H9 (cell line): ENCODE results near the gene CDH23. TPM values are rescaled to one million over a fixed set of nuclear protein-coding genes. Genes with fewer than 3 reads are reported as not detected.

Experiments
- DNase-seq: peaks from one replicate; pipeline ENCODE4 v3.0.0-alpha.2; 2017
- H2AFZ ChIP-seq: one replicate; pipeline ENCODE4 v1.6.1; 2013; ENCODE audit warnings: mild to moderate bottlenecking, low read length, control low read depth, moderate library complexity
- H2AK5ac ChIP-seq: 2 replicates; pipeline ENCODE4 v1.6.1; 2013; ENCODE audit warnings: low read length, control low read depth, mixed read lengths; ENCODE audit not compliant: insufficient read length
- H2BK120ac ChIP-seq: one replicate; pipeline ENCODE4 v1.6.1; 2013; ENCODE audit warnings: low read depth, mild to moderate bottlenecking, low read length, control low read depth, inconsistent platforms; ENCODE audit not compliant: poor library complexity, severe bottlenecking
- H2BK12ac ChIP-seq: 2 replicates; pipeline ENCODE4 v1.6.1; 2013; ENCODE audit warnings: low read length, control low read depth, mixed read lengths, low read depth; ENCODE audit not compliant: insufficient read length
- H2BK15ac ChIP-seq: 2 replicates; pipeline ENCODE4 v1.6.1; 2013; ENCODE audit warnings: low read depth, low read length, control low read depth
- H2BK20ac ChIP-seq: one replicate; pipeline ENCODE4 v1.6.1; 2013; ENCODE audit warnings: low read depth, mild to moderate bottlenecking, low read length, control low read depth, inconsistent platforms; ENCODE audit not compliant: poor library complexity, severe bottlenecking
- H2BK5ac ChIP-seq: 2 replicates; pipeline ENCODE4 v1.6.1; 2013; ENCODE audit warnings: low read length, control low read depth, mixed read lengths; ENCODE audit not compliant: insufficient read length
- H3K14ac ChIP-seq: 2 replicates; pipeline ENCODE4 v1.6.1; 2013; ENCODE audit warnings: low read length, control low read depth; ENCODE audit not compliant: insufficient read depth
- H3K18ac ChIP-seq: 2 replicates; pipeline ENCODE4 v1.6.1; 2013; ENCODE audit warnings: low read depth, mild to moderate bottlenecking, mixed read lengths, low read length, control low read depth; ENCODE audit not compliant: insufficient read length
- H3K23ac ChIP-seq: 2 replicates; pipeline ENCODE4 v1.6.1; 2013; ENCODE audit warnings: low read length, control low read depth, mixed read lengths, low read depth; ENCODE audit not compliant: insufficient read length
- H3K23me2 ChIP-seq: 2 replicates; pipeline ENCODE4 v1.6.1; 2013; ENCODE audit warnings: low read depth, mild to moderate bottlenecking, mixed read lengths, low read length, control low read depth; ENCODE audit not compliant: insufficient read length, poor library complexity, severe bottlenecking
- H3K27ac ChIP-seq: 2 replicates; pipeline ENCODE4 v1.5.1; 2013; ENCODE audit warnings: low read length, control low read depth, mixed read lengths, low read depth; ENCODE audit not compliant: insufficient read length
- H3K27me3 ChIP-seq: 2 replicates; pipeline ENCODE4 v1.6.1; 2013; ENCODE audit warnings: low read length, control low read depth, inconsistent platforms; ENCODE audit not compliant: insufficient read depth
- H3K4ac ChIP-seq: 2 replicates; pipeline ENCODE4 v1.6.1; 2013; ENCODE audit warnings: low read depth, mild to moderate bottlenecking, control low read depth, inconsistent platforms, low read length, moderate library complexity
- H3K4me1 ChIP-seq: 2 replicates; pipeline ENCODE4 v1.6.1; 2013; ENCODE audit warnings: low read length, control low read depth, inconsistent platforms; ENCODE audit not compliant: insufficient read depth
- H3K4me2 ChIP-seq: 2 replicates; pipeline ENCODE4 v1.6.1; 2013; ENCODE audit warnings: low read length, control low read depth, mixed read lengths; ENCODE audit not compliant: insufficient read length, insufficient read depth
- H3K56ac ChIP-seq: 2 replicates; pipeline ENCODE4 v1.6.1; 2013; ENCODE audit warnings: low read depth, mild to moderate bottlenecking, mixed read lengths, low read length, control low read depth; ENCODE audit not compliant: insufficient read length
- H3K79me1 ChIP-seq: 2 replicates; pipeline ENCODE4 v1.6.1; 2013; ENCODE audit warnings: low read depth, mild to moderate bottlenecking, moderate library complexity, low read length, control low read depth, inconsistent platforms; ENCODE audit not compliant: insufficient read depth, poor library complexity, severe bottlenecking
- H3K79me2 ChIP-seq: 2 replicates; pipeline ENCODE4 v1.6.1; 2013; ENCODE audit warnings: low read length, control low read depth, inconsistent platforms; ENCODE audit not compliant: insufficient read depth
- H3K9ac ChIP-seq: 2 replicates; pipeline ENCODE4 v1.6.1; 2013; ENCODE audit warnings: low read length, control low read depth, mixed read lengths; ENCODE audit not compliant: insufficient read length; ENCODE audit errors: extremely low read depth
- H3K9me3 ChIP-seq: one replicate; pipeline ENCODE4 v1.6.1; 2013; ENCODE audit warnings: low read depth, low read length, inconsistent platforms; ENCODE audit not compliant: control insufficient read depth
- H3T11ph ChIP-seq: one replicate; pipeline ENCODE4 v1.6.1; 2013; ENCODE audit warnings: mild to moderate bottlenecking, low read length, control low read depth, inconsistent platforms
- H4K20me1 ChIP-seq: one replicate; pipeline ENCODE4 v1.6.1; 2013; ENCODE audit not compliant: control insufficient read depth, insufficient read length, insufficient read depth
- H4K5ac ChIP-seq: 2 replicates; pipeline ENCODE4 v1.6.1; 2013; ENCODE audit warnings: low read depth, mild to moderate bottlenecking, mixed read lengths, low read length, control low read depth; ENCODE audit not compliant: insufficient read length
- H4K8ac ChIP-seq: replicated peaks from 2 replicates; pipeline ENCODE4 v1.6.1; 2013; ENCODE audit warnings: low read length, control low read depth, mixed read lengths, low read depth; ENCODE audit not compliant: insufficient read length
- H4K91ac ChIP-seq: 2 replicates; pipeline ENCODE4 v1.6.1; 2013; ENCODE audit warnings: low read depth, mild to moderate bottlenecking, moderate library complexity, mixed read lengths, low read length, control low read depth; ENCODE audit not compliant: insufficient read length
- H3K27ac Mint-ChIP-seq, 3 experiments: 2 replicates in 2 of 3; 3 replicates in 1 of 3; pipeline ENCODE4 v1.8.0; 2020 to 2021; ENCODE audit warnings: mixed read lengths in 3 of 3, mild to moderate bottlenecking in 1 of 3, moderate library complexity in 1 of 3
- H3K27me3 Mint-ChIP-seq: 2 replicates; pipeline ENCODE4 v1.8.0; 2021; ENCODE audit warnings: low read depth, mild to moderate bottlenecking, moderate library complexity, mixed read lengths
- H3K36me3 Mint-ChIP-seq, 3 experiments: 2 replicates in 2 of 3; 3 replicates in 1 of 3; pipeline ENCODE4 v1.8.0; 2020 to 2021; ENCODE audit warnings: low read depth in 3 of 3, mixed read lengths in 3 of 3; ENCODE audit not compliant: insufficient read depth in 1 of 3
- H3K4me1 Mint-ChIP-seq, 2 experiments: 2 replicates each; pipeline ENCODE4 v1.8.0; 2020; ENCODE audit warnings: mixed read lengths in 2 of 2
- H3K4me3 Mint-ChIP-seq, 2 experiments: 2 replicates in 1 of 2; 3 replicates in 1 of 2; pipeline ENCODE4 v1.8.0; 2020 to 2021; ENCODE audit warnings: mild to moderate bottlenecking in 2 of 2, mixed read lengths in 2 of 2, moderate library complexity in 1 of 2
- H3K9me3 Mint-ChIP-seq, 2 experiments: 2 replicates in 1 of 2; 3 replicates in 1 of 2; pipeline ENCODE4 v1.8.0; 2020; ENCODE audit warnings: mild to moderate bottlenecking in 2 of 2, mixed read lengths in 2 of 2, moderate library complexity in 1 of 2
- CTCF ChIP-seq: fragments of 200-600 bp; sonication (generic); conservative IDR thresholded peaks from 3 replicates; pipeline ENCODE4 v1.8.0; 2021; ENCODE audit warnings: antibody characterized with exemption, mild to moderate bottlenecking
- WGBS: extraction: QIAGEN DNeasy Blood & Tissue Kit; methylation state at CpG from one replicate; pipeline ENCODE4 v1.1.7; 2013; ENCODE audit warnings: missing lambda C conversion rate, low lambda C conversion rate, mixed read lengths; ENCODE audit not compliant: insufficient read length; ENCODE audit errors: extremely low coverage; 5-methylcytosine and 5-hydroxymethylcytosine counted together
- total RNA-seq: library from RNA; stranded (reverse); gene quantifications from 2 replicates; pipeline ENCODE4 v1.2.1, GENCODE V29; 2021

The CDH23 gene
- total RNA-seq, 1 experiment from 2014 or later = 2.1 TPM

- Histone ChIP-seq H4K5ac (no peak overlapping the region), H3K23me2 (no peaks in the 10 kb centered on the region), H2BK5ac (no peak overlapping the region), H3K9me3 (no peaks in the 10 kb centered on the region), H3K9ac (no peak overlapping the region), H3K27me3 (no peaks in the 10 kb centered on the region), H3K56ac (no peak overlapping the region), H4K20me1 (no peaks in the 10 kb centered on the region), H3K23ac (no peak overlapping the region), H3K79me1 (no peaks in the 10 kb centered on the region), H2BK120ac (no peak overlapping the region), H3K4me1 (peaks cover 3% of the 10 kb centered on the region; the same call in 1 of the 2 replicates), H3K4me2 (no peak overlapping the region), H3T11ph (no peak overlapping the region), H3K14ac (no peak overlapping the region; the same call in 1 of the 2 replicates), H3K79me2 (no peaks in the 10 kb centered on the region), H2BK15ac (no peak overlapping the region), H4K8ac (no peak overlapping the region), H3K27ac (no peak overlapping the region), H2BK20ac (no peak overlapping the region), H2AK5ac (no peak overlapping the region), H2BK12ac (no peak overlapping the region), H3K18ac (no peak overlapping the region), H2AFZ (no peak overlapping the region), H4K91ac (no peak overlapping the region), H3K4ac (no peak overlapping the region)
- Mint-ChIP-seq H3K27ac (peak overlapping the region in 1 of 3 experiments; percentile 65; a peak in 2 of 7 replicates), H3K4me3 (no peak overlapping the region), H3K9me3 (no peaks in the 10 kb centered on the region), H3K27me3 (peaks cover 3% of the 10 kb centered on the region; the same call in 1 of the 2 replicates), H3K36me3 (no peaks in the 10 kb centered on the region), H3K4me1 (peaks cover 7 to 13% of the 10 kb centered on the region in 2 experiments)
- DNase-seq = no peak
- no peak for TF ChIP-seq CTCF
- WGBS = no CpG with 5 or more reads among the region's 5 CpGs
Measured at GRCh38 chr10:71734797-71735196, 338.1 kb downstream of the CDH23 start.
